K562 (cell line): ENCODE measurements around the gene PGGHG. TPM values are rescaled to one million over a fixed set of nuclear protein-coding genes. Genes with fewer than 3 reads are reported as not detected.
"Not testable (repeated sequence)": the region's sequence is repeated elsewhere in the genome, so short reads cannot be mapped to it uniquely, and the experiment has no call there.

Experiments used
- ADNP ChIP-seq: fragments of 200-800 bp; sonication (Bioruptor generic); IDR thresholded peaks from 2 replicates; pipeline ENCODE4 v1.6.1; 2016; ENCODE audit warnings: missing genetic modification characterization, missing compliant biosample characterization
- CREB1 ChIP-seq, 2 experiments: sonication (generic) in 1 of 2; formaldehyde crosslinking in 1 of 2; IDR thresholded peaks; 2 replicates each; pipeline versions ENCODE4 v1.6.1 to v1.8.0; 2012 to 2022; ENCODE audit warnings: inconsistent platforms in 1 of 2, mild to moderate bottlenecking in 1 of 2, missing genetic modification reagents in 1 of 2, moderate library complexity in 1 of 2
- E2F6 ChIP-seq, 2 experiments: IDR thresholded peaks; 2 replicates each; pipeline ENCODE4 v1.6.1; 2011; ENCODE audit warnings: borderline replicate concordance in 1 of 2, control low read depth in 1 of 2, low read depth in 1 of 2, low read length in 1 of 2, mild to moderate bottlenecking in 1 of 2, mixed read lengths in 1 of 2, moderate library complexity in 1 of 2; ENCODE audit not compliant: insufficient read depth in 1 of 2, insufficient read length in 1 of 2, poor library complexity in 1 of 2, severe bottlenecking in 1 of 2; ENCODE audit errors: extremely low read depth in 1 of 2
- ETS1 ChIP-seq: conservative IDR thresholded peaks from 2 replicates; pipeline ENCODE4 v1.6.1; 2011; ENCODE audit warnings: low read depth, mild to moderate bottlenecking, low read length; ENCODE audit not compliant: control insufficient read depth
- FOXP1 ChIP-seq: sonication (generic); formaldehyde crosslinking; IDR thresholded peaks from 2 replicates; pipeline ENCODE4 v1.8.0; 2022; ENCODE audit warnings: mild to moderate bottlenecking, missing genetic modification reagents
- FOXP4 ChIP-seq: sonication (generic); formaldehyde crosslinking; IDR thresholded peaks from 2 replicates; pipeline ENCODE4 v1.8.0; 2022; ENCODE audit warnings: mild to moderate bottlenecking, missing genetic modification reagents, borderline replicate concordance
- MYC ChIP-seq, 2 experiments: fragments of 250-450 bp in 1 of 2; sonication (Bioruptor Pico) in 1 of 2; IDR thresholded peaks; 2 replicates each; pipeline versions ENCODE4 v1.5.1 to v1.6.1; 2012 to 2021; ENCODE audit warnings: low read depth in 2 of 2, borderline replicate concordance in 1 of 2, improper control_type of control experiment in 1 of 2, low read length in 1 of 2, mild to moderate bottlenecking in 1 of 2, moderate library complexity in 1 of 2
- RBFOX2 ChIP-seq: fragments of 200-400 bp; formaldehyde crosslinking; IDR thresholded peaks from 2 replicates; pipeline ENCODE4 v1.6.1; 2017; ENCODE audit warnings: low read depth, mild to moderate bottlenecking, low read length, moderate library complexity
- RNF2 ChIP-seq: sonication (generic); IDR thresholded peaks from 2 replicates; pipeline ENCODE4 v1.6.1; 2016
- SMARCC2 ChIP-seq: fragments of 450-650 bp; IDR thresholded peaks from 2 replicates; pipeline ENCODE4 v1.6.1; 2017; ENCODE audit warnings: antibody characterized with exemption, moderate library complexity, mild to moderate bottlenecking, low read depth
- TEAD1 ChIP-seq, 2 experiments: fragments of 450-650 bp in 1 of 2; sonication (generic) in 1 of 2; formaldehyde crosslinking; IDR thresholded peaks; 2 replicates each; pipeline versions ENCODE4 v1.4.0 to v1.8.0; 2020 to 2022; ENCODE audit warnings: mild to moderate bottlenecking in 2 of 2, missing genetic modification reagents in 1 of 2
- ZNF592 ChIP-seq: fragments of 450-650 bp; IDR thresholded peaks from 2 replicates; pipeline ENCODE4 v1.6.1; 2017; ENCODE audit warnings: antibody characterized with exemption, mild to moderate bottlenecking
- ZNF639 ChIP-seq, 2 experiments: fragments of 200-800 bp in 1 of 2; sonication (Bioruptor generic) in 1 of 2; sonication (generic) in 1 of 2; formaldehyde crosslinking in 1 of 2; IDR thresholded peaks in 1 of 2; conservative IDR thresholded peaks in 1 of 2; 2 replicates each; pipeline versions ENCODE4 v1.5.0 to v1.6.1; 2016 to 2020; ENCODE audit warnings: missing compliant biosample characterization in 1 of 2, missing genetic modification characterization in 1 of 2, missing genetic modification reagents in 1 of 2
- polyA plus RNA-seq, 8 experiments: library from polyadenylated mRNA; depleted of rRNA in 4 of 8; stranded (reverse) in 5 of 8; unstranded in 3 of 8; fragments of >200 nt; fragmentation: Nextera tagmentation in 2 of 8; fragmentation: Illumina TruSeq in 1 of 8; extraction: Ambion mirVana in 2 of 8; extraction: Trizol in 1 of 8; gene quantifications; 2 replicates each; pipeline versions ENCODE4 v1.2.1 to v1.2.3, GENCODE V29; 2011 to 2014; ENCODE audit warnings: inconsistent platforms in 1 of 8, missing spikeins in 1 of 8
- total RNA-seq, 7 experiments: library from RNA; depleted of rRNA in 6 of 7; stranded (reverse); fragments of >200 nt in 6 of 7; fragmentation: Illumina TruSeq in 2 of 7; extraction: Trizol in 2 of 7; gene quantifications; 2 replicates each; pipeline versions ENCODE4 v1.2.1 to v1.2.3, GENCODE V29; 2011 to 2021; ENCODE audit warnings: low replicate concordance in 1 of 7

PGGHG gene
- total and polyA plus RNA-seq, 9 of the 15 experiments (the other 6 are each of a cell fraction or from before 2014, with no cell fraction given): 0.38 to 85.1 (median 18.1) TPM

GRCh38 chr11:268716-269145 lies 20.2 kb upstream of the PGGHG start (continued):
- 0 out of 2 replicates have a peak, but pooled peaks have one; percentile 36 for TF ChIP-seq ETS1
- TF ChIP-seq CREB1 (IDR thresholded peaks at IDR 0.05): 0 out of 2 replicates have a peak, but pooled peaks have one; percentile 47
- TF ChIP-seq CREB1 (CRISPR knock-in tag; IDR thresholded peaks at IDR 0.05); MYC (CRISPR knock-in tag; IDR thresholded peaks at IDR 0.05; ENCODE audit: borderline replicate concordance, low read depth): not testable (repeated sequence)
- peak; percentile 55 for TF ChIP-seq MYC (IDR thresholded peaks at IDR 0.05; ENCODE audit: low read depth, low read length)
- TF ChIP-seq FOXP4 (CRISPR knock-in tag): 0 out of 2 replicates have a peak, but pooled peaks have one; percentile 70
- TF ChIP-seq ADNP (tag): peak; percentile 82
- peak; percentile 51; the same call in 1 of the 2 replicates for TF ChIP-seq SMARCC2
- TF ChIP-seq ZNF592: peak; percentile 84
- TF ChIP-seq E2F6 (IDR thresholded peaks at IDR 0.05; ENCODE audit: borderline replicate concordance in 1 of 2, extremely low read depth in 1 of 2, insufficient read depth in 1 of 2, insufficient read length in 1 of 2, low read depth in 1 of 2, low read length in 1 of 2, poor library complexity in 1 of 2, severe bottlenecking in 1 of 2): peak; percentile 33 to 72
- TF ChIP-seq RNF2: peak; percentile 68
- TF ChIP-seq TEAD1 (CRISPR knock-in tag; IDR thresholded peaks at IDR 0.05): peak in 1 of 2 experiments; percentile 47; a peak in 1 of 4 replicates
- peak; percentile 71 for TF ChIP-seq RBFOX2
- TF ChIP-seq ZNF639 (CRISPR knock-in tag; conservative IDR thresholded peaks at IDR 0.05 in 1 of 2, IDR thresholded peaks at IDR 0.05 in 1 of 2): 0 out of 4 replicates have a peak, but pooled peaks of 1 of the 2 experiments have one; percentile 9
- peak; percentile 88; the same call in 1 of the 2 replicates for TF ChIP-seq FOXP1 (CRISPR knock-in tag)
